Stimulated activated naive CD8-positive, alpha-beta T cell treated with anti-CD3 and anti-CD28 coated beads, Interleukin-15, Interleukin-2, amounts not matched to agents 100 U/mL and 50 U/mL, for 24 hours (primary cell): ENCODE measurements around the gene BNIP5.

ENCODE experiments used
- ATAC-seq: fragments of 150-1000 bp; cut with Tn5 transposase; one replicate; pipeline ENCODE4 v1.10.0; 2021
- DNase-seq: peaks from one replicate; pipeline ENCODE4 v3.0.0; 2021

The BNIP5 gene

GRCh38 chr6:36296240-36296639 lies 40.4 kb downstream of the BNIP5 start:
- ATAC-seq (no peak), DNase-seq (no peak)

GRCh38 chr6:36292170-36292569 lies 44.5 kb downstream of the BNIP5 start:
- DNase-seq: no peak
- ATAC-seq: no peak

- ATAC-seq (no peak), DNase-seq (no peak)
These were observed 45.7 kb downstream of the BNIP5 start for GRCh38 chr6:36290668-36291620.

- no peak for ATAC-seq
- DNase-seq: no peak
These were observed 47.3 kb downstream of the BNIP5 start for GRCh38 chr6:36289281-36289878.

- no peak for DNase-seq
- no peak for ATAC-seq
These were observed 49.8 kb downstream of the BNIP5 start for GRCh38 chr6:36286858-36287257.

- DNase-seq (no peak), ATAC-seq (no peak)
These were observed 50.9 kb downstream of the BNIP5 start for GRCh38 chr6:36285797-36286196.

- no peak for ATAC-seq
- DNase-seq: no peak
These were observed 51.5 kb downstream of the BNIP5 start for GRCh38 chr6:36285187-36285671.

- no peak for ATAC-seq
- no peak for DNase-seq
These were observed 52.3 kb downstream of the BNIP5 start for GRCh38 chr6:36284359-36284758.

- ATAC-seq (no peak), DNase-seq (no peak)
These were observed 53.1 kb downstream of the BNIP5 start for GRCh38 chr6:36283608-36284007.

- no peak for ATAC-seq
- DNase-seq: no peak
These were observed 55.7 kb downstream of the BNIP5 start for GRCh38 chr6:36280983-36281382.

GRCh38 chr6:36280467-36280866 lies 56.2 kb downstream of the BNIP5 start:
- ATAC-seq (no peak), DNase-seq (no peak)

GRCh38 chr6:36277946-36278470 lies 58.7 kb downstream of the BNIP5 start:
- no peak for DNase-seq
- no peak for ATAC-seq

GRCh38 chr6:36276581-36277536 lies 59.8 kb downstream of the BNIP5 start:
- no peak for ATAC-seq
- DNase-seq: no peak

- ATAC-seq: no peak
- DNase-seq: no peak
These were observed 62.7 kb downstream of the BNIP5 start for GRCh38 chr6:36273802-36274514.

- DNase-seq: no peak
- no peak for ATAC-seq
These were observed 63.6 kb downstream of the BNIP5 start for GRCh38 chr6:36273067-36273466.

GRCh38 chr6:36272234-36272633 lies 64.5 kb downstream of the BNIP5 start:
- DNase-seq (no peak), ATAC-seq (no peak)

- no peak for DNase-seq
These were observed 66.6 kb downstream of the BNIP5 start, which contains the start of gene PNPLA1 for GRCh38 chr6:36269834-36270705. TSS of gene PNPLA1 (plus strand) at chr6:36270060. CDS start at chr6:36270460, 400 bp downstream.

GRCh38 chr6:36268478-36269275 lies 68.0 kb downstream of the BNIP5 start:
- no peak for DNase-seq

More at GRCh38 chr6:36269834-36270705, 66.6 kb downstream of the BNIP5 start, which contains the start of gene PNPLA1:
- no peak for ATAC-seq

More at GRCh38 chr6:36268478-36269275, 68.0 kb downstream of the BNIP5 start:
- no peak for ATAC-seq
